ENCODE data around the gene ZSCAN16.

DNA sequence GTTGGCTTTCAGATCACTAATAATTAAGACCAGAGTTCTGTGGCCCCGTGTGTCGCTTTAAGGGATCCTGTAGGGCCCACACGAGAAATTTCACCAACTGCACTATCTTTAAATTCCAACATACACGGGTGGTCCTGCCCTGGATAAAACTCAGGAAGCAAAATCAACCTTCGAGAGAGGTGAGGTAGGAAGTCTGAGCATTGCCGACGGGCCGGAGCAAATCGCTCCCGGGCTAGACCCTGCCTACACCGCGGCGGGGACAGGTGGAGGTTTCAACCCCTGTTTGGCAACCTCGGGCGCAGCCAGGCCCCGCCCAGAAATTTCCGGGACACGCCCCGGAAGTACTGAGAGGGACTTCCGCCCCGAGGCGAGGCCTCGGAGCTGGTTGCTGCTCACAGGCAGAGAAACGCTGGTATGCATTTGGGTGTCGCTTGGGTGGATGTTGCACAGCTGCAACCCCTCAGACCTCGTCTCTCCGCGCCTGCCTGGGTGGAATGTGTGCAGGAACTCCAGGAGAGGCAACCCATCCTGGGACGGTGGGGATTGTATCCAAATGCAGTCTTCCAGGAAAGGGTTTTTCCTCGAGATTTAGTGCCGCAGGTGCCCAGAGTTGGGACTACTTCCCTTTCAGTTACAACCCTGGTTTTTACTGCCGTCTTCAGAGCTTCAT is 37.1 kb downstream of the ZSCAN16 start:
- TF ChIP-seq POLR2AphosphoS5 (IDR thresholded peaks at IDR 0.05; ENCODE audit: low read depth), result peak; percentile 98
- TF ChIP-seq, protein P1, sequence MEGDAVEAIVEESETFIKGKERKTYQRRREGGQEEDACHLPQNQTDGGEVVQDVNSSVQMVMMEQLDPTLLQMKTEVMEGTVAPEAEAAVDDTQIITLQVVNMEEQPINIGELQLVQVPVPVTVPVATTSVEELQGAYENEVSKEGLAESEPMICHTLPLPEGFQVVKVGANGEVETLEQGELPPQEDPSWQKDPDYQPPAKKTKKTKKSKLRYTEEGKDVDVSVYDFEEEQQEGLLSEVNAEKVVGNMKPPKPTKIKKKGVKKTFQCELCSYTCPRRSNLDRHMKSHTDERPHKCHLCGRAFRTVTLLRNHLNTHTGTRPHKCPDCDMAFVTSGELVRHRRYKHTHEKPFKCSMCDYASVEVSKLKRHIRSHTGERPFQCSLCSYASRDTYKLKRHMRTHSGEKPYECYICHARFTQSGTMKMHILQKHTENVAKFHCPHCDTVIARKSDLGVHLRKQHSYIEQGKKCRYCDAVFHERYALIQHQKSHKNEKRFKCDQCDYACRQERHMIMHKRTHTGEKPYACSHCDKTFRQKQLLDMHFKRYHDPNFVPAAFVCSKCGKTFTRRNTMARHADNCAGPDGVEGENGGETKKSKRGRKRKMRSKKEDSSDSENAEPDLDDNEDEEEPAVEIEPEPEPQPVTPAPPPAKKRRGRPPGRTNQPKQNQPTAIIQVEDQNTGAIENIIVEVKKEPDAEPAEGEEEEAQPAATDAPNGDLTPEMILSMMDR (conservative IDR thresholded peaks at IDR 0.05; ENCODE audit: low read depth in 2 of 2), result no peak
- no peak for TF ChIP-seq NANOG (IDR thresholded peaks at IDR 0.05; ENCODE audit: borderline replicate concordance)
- TF ChIP-seq EZH2 (IDR thresholded peaks at IDR 0.05; ENCODE audit: low read depth, unreplicated experiment), result no peak
